ENCODE results near the gene NEBL.
"Not testable (repeated sequence)": the region's sequence is repeated elsewhere in the genome, so short reads cannot be mapped to it uniquely, and the experiment has no call there.

Gene NEBL, protein sequence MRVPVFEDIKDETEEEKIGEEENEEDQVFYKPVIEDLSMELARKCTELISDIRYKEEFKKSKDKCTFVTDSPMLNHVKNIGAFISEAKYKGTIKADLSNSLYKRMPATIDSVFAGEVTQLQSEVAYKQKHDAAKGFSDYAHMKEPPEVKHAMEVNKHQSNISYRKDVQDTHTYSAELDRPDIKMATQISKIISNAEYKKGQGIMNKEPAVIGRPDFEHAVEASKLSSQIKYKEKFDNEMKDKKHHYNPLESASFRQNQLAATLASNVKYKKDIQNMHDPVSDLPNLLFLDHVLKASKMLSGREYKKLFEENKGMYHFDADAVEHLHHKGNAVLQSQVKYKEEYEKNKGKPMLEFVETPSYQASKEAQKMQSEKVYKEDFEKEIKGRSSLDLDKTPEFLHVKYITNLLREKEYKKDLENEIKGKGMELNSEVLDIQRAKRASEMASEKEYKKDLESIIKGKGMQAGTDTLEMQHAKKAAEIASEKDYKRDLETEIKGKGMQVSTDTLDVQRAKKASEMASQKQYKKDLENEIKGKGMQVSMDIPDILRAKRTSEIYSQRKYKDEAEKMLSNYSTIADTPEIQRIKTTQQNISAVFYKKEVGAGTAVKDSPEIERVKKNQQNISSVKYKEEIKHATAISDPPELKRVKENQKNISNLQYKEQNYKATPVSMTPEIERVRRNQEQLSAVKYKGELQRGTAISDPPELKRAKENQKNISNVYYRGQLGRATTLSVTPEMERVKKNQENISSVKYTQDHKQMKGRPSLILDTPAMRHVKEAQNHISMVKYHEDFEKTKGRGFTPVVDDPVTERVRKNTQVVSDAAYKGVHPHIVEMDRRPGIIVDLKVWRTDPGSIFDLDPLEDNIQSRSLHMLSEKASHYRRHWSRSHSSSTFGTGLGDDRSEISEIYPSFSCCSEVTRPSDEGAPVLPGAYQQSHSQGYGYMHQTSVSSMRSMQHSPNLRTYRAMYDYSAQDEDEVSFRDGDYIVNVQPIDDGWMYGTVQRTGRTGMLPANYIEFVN

DNA sequence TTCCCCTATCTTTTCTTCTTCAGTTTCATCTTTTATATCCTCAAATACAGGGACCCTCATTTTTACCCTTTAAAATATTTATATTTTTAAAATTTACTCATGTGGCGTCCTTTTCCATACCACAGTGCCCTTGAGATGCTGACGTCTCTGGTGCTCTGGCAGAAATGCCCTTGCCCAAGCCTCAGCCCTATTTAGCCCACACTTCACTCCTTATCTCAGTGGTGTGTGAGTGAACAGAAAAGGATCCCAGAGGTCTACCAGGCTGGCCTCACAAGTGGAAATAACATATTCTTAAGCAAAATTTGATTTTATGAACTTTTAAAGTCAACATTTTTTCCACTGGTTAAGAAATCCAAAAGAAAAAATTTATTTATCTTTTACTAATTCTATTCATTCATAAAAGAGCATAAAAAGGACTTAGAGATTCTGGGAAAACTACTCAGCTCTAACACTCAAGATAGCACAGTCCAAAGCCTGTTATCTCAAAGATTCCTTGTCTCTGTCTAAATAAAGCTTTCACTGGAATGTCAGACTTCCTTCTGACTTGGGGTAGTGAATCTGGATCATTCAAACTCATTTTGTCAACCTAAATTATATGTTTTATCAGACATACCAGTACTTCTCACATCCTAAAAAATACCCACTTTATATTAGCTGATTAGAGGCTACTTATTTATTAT lies at the start of gene NEBL:
TSS of gene NEBL (minus strand) at position 166 of the 680 bp plus-strand sequence. CDS start at position 60, 106 bp downstream.
- no peak for DNase-seq (ENCODE audit: low read depth in 1 of 2, low spot score in 1 of 2)
- no peak for TF ChIP-seq JUND (IDR thresholded peaks at IDR 0.05; ENCODE audit: low read depth)
- in situ Hi-C loops (cut with HindIII; ENCODE audit: low pct_unique_long_range_greater_than_20kb, low sequenced_read_pairs) = no loop called here

DNA sequence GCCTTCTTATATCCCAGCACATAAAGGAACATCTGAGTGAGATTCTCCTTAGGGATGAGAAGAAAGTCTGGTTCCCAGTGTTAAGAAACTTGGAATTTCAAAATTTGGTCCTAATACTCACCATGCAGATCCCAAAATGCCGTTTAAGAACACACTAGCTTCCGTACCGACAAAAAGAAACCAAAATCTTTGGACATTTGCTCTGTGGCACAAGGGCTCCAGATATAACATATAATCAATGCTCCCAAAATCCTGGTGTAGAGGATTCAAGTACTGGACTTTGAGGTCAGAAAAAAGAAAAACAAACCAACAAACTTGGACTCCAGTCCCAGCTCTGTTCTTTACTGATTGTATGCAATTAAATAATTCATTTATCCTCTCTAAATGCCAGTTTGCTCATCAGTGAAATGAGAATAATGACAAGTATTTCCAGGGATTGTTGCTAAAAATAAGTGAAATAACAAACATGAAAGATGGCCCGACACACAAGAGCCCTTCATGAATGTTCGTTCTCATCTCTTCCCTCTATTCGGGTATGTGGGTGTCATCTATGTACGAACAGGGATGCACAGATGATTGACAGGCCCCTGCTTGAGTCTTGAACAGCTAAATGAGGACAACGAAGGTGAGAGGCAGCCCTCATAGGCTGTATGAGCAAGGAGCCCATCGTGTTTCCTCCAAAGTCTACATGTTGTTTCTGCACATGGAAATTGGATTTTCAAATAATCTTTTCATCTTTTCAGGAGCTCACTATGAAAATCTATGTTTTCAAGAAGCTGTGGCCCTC lies 48.6 kb upstream of the NEBL start:
- TF ChIP-seq JUND (IDR thresholded peaks at IDR 0.05; ENCODE audit: low read depth) = no peak
- DNase-seq (ENCODE audit: low read depth in 1 of 2, low spot score in 1 of 2) = no peak
- in situ Hi-C loops (cut with HindIII; ENCODE audit: low pct_unique_long_range_greater_than_20kb, low sequenced_read_pairs) = no loop called here

DNA sequence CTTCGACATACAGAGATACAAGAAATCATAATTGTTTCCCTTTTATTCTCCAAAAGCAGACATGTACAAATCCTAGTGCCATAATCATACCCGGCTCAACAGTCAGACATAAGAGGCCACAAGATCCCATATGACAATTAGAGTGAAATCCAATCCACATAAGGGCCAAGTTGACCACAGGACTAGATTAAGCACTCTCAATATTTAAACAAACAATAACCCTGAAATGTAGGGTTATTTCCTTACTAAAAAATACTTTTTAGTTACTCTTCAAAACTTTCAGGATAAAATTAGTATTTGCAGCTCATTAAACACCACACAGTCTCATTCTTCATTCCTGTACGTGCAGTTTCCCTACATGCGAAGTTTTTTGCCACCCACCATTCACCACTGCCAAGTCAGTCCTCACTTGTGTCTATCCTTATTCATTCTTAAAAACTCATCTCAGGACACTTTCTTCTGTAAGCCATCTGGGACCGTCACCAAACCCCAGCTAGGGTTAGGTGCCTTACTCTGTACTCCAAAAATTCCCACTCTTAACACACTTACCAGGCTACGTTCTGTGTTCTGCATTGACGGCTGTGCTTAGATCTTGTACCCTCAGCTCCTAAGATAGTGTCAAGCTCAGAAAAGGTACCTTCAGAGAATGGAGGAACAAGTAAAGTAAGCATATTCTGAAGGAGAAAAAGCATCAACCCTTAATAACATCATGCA lies 47.8 kb upstream of the NEBL start:
- in situ Hi-C loops (cut with HindIII; ENCODE audit: low pct_unique_long_range_greater_than_20kb, low sequenced_read_pairs) = no loop called here
- TF ChIP-seq JUND (IDR thresholded peaks at IDR 0.05; ENCODE audit: low read depth) = no peak
- DNase-seq (ENCODE audit: low read depth in 1 of 2, low spot score in 1 of 2) = no peak

DNA sequence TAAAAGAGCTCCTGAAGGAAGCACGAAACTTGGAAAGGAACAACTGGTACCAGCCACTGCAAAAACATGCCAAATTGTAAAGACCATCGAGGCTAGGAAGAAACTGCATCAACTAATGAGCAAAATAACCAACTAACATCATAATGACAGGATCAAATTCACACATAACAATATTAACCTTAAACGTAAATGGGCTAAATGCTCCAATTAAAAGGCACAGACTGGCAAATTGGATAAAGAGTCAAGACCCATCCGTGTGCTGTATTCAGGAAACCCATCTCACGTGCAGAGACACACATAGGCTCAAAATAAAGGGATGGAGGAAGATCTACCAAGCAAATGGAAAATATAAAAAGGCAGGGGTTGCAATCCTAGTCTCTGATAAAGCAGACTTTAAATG lies 42.3 kb upstream of the NEBL start:
- DNase-seq (ENCODE audit: low read depth in 1 of 2, low spot score in 1 of 2); in situ Hi-C loops (cut with HindIII; ENCODE audit: low pct_unique_long_range_greater_than_20kb, low sequenced_read_pairs): not testable (repeated sequence)

DNA sequence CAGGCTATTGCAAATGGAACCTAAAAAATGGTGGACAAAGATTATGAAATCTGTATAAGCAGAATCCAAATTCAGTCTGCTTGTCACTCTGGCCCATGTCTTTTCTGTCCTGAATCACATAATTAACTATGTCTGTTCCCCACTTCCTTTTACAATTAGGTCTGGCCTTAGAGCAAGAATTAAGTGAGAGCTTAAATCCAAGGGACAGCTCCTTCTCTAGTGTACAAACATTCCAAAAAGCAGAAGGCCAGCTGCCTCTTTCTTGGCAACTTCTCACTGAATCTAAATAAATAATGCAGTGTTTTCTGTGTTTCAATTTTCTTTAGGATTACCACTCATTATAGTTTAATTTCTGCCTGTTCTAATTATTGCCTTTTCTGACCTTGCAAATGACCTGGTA lies 39.3 kb upstream of the NEBL start:
- no peak for TF ChIP-seq JUND (IDR thresholded peaks at IDR 0.05; ENCODE audit: low read depth)
- in situ Hi-C loops (cut with HindIII; ENCODE audit: low pct_unique_long_range_greater_than_20kb, low sequenced_read_pairs) = no loop called here
- no peak for DNase-seq (ENCODE audit: low read depth in 1 of 2, low spot score in 1 of 2)

DNA sequence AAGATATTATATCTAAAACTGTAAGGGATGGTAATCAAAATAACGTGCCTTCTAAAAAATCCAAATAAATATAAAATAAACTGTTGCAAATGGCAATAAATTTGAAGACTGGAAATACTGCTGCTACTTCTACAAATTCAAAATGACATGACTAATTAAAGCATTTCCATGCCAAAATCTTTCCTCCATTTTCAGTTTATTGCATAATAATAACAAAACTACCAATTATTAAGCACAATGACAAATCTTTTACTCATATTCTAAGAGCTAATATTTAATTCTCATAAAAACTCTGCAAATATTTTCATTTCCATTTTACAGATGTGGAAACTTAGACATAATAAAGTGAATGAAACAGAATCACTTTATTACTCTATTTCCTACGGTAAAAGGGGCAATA lies 38.8 kb upstream of the NEBL start:
- in situ Hi-C loops (cut with HindIII; ENCODE audit: low pct_unique_long_range_greater_than_20kb, low sequenced_read_pairs) = no loop called here
- DNase-seq (ENCODE audit: low read depth in 1 of 2, low spot score in 1 of 2) = no peak
- TF ChIP-seq JUND (IDR thresholded peaks at IDR 0.05; ENCODE audit: low read depth) = no peak

DNA sequence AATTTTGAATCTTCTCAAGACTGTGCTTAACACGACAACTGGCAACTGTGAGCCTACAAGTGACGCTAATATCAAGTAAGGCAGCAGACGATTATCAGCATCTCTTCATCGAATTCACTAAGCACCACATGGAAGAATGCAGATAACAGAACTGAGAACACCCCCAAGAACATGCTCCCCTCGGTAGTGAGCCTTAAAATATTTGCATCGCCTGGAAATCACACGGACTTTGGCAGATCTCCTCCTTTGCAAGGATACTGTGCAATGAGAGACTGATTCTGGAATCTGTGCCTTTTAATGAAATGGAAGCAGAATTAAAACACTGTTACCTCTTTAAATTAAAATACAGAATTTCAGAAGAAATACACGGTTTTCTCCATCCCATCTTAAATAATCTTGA lies 38.2 kb upstream of the NEBL start:
- no peak for DNase-seq (ENCODE audit: low read depth in 1 of 2, low spot score in 1 of 2)
- in situ Hi-C loops (cut with HindIII; ENCODE audit: low pct_unique_long_range_greater_than_20kb, low sequenced_read_pairs) = no loop called here

DNA sequence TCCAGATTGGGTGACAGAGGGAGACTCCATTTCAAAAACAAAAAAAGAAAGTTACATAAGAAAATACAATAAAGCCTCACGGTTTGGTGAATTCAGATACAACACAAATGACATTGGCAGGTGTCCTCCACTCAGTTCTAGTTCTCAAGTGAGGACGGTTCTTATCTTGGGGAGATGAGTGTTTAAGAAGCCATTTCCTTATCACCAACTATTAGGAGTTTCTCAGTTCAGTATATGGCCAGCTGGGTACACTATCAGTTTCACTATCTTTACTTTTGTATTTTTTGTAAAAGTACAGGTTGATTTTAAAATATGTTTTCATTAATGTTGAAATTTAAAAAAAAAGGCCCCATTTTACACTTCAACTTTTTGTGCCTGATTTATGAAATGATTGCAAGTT lies 36.6 kb upstream of the NEBL start:
- DNase-seq (ENCODE audit: low read depth in 1 of 2, low spot score in 1 of 2) = no peak
- no peak for TF ChIP-seq JUND (IDR thresholded peaks at IDR 0.05; ENCODE audit: low read depth)
- in situ Hi-C loops (cut with HindIII; ENCODE audit: low pct_unique_long_range_greater_than_20kb, low sequenced_read_pairs) = no loop called here

More for the DNA sequence above, 38.2 kb upstream of the NEBL start:
- TF ChIP-seq JUND (IDR thresholded peaks at IDR 0.05; ENCODE audit: low read depth) = no peak

DNA sequence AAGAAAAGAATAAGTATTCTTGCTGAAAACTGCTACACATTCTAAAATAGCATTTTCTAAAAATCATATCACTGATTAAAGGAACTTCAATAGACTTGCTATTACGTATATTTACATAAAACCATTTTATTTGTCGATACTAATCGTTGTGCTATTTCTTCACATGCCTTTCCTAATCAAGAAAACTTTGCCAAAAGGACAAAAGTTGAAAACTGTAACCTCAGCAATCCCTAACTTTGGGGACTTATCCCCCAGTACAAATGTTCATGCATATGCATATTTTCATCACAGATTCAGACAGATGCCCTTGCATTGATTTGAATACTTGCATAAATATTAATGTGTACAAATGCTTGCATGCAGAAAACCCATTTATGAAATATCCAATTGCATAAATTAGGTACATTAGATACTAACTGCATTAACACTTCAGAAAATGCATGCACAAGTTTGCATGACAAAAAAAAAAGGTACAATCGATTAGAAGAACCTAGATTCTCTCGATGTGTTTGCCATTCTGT lies 35.6 kb upstream of the NEBL start:
- in situ Hi-C loops (cut with HindIII; ENCODE audit: low pct_unique_long_range_greater_than_20kb, low sequenced_read_pairs) = no loop called here
- no peak for DNase-seq (ENCODE audit: low read depth in 1 of 2, low spot score in 1 of 2)
- TF ChIP-seq JUND (IDR thresholded peaks at IDR 0.05; ENCODE audit: low read depth) = no peak

DNA sequence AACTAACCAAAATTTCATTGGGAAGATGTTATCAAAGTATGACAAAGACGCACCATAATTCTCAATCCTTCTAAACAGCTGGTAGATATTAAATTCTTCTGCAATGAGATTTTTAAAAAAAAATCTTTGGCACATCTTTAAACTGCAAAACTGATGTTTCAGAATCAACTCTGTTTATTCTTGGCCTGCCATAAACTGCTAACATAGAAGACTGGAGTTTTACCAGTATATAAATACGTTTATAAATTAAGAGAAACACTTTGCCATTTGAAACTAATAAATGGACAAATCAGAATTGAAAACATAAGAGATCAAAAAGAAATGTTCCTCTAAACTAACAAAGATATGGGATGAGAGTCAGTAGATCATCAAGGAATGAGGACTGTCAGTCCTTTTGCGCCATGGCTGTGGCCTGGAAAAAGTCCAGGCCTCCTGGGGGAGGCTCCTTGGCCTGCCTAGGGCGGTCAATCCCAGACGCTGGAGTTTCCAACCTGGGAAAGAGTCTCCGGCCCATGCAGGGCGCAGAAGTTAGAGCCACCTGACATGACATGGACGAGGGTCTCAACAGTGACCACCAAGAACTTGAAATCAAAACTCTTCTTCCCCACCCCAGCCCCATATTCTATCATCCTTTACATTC lies 34.2 kb upstream of the NEBL start:
- no peak for TF ChIP-seq JUND (IDR thresholded peaks at IDR 0.05; ENCODE audit: low read depth)

DNA sequence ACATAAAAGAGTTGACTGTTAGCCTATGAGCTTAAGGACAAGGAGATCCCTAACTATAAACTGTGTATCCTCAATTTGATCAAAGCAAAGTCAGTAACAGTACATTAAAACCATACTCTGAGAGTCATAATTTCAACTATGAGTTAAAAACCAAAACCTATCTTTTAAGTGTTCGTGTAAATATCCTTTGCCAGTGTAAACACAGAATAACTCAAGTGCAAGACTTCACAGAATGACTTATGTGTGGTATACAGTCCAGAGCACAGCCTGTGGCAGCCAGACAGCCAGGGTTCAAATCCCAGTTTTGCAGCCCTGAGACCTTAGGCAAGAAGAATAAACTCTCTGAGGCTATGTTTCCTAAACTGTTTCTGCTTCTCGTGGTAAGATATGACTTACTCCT lies 30.3 kb upstream of the NEBL start:
- no peak for DNase-seq (ENCODE audit: low read depth in 1 of 2, low spot score in 1 of 2)
- in situ Hi-C loops (cut with HindIII; ENCODE audit: low pct_unique_long_range_greater_than_20kb, low sequenced_read_pairs) = no loop called here
- no peak for TF ChIP-seq JUND (IDR thresholded peaks at IDR 0.05; ENCODE audit: low read depth)

More for the DNA sequence above, 34.2 kb upstream of the NEBL start:
- in situ Hi-C loops (cut with HindIII; ENCODE audit: low pct_unique_long_range_greater_than_20kb, low sequenced_read_pairs) = no loop called here
- DNase-seq (ENCODE audit: low read depth in 1 of 2, low spot score in 1 of 2) = no peak
